ENCODE data around the gene FNDC1.

The FNDC1 gene

GRCh38 chr6:159298840-159299239 lies 129.6 kb downstream of the FNDC1 start:
- TF ChIP-seq CTCF (IDR thresholded peaks at IDR 0.05) (peak; percentile 18; the same call in 1 of the 2 replicates), ZFX (IDR thresholded peaks at IDR 0.05; ENCODE audit: borderline replicate concordance) (no peak)
- H3K27ac ChIP-seq = no peak overlapping the region

- TF ChIP-seq ZFX (IDR thresholded peaks at IDR 0.05; ENCODE audit: borderline replicate concordance) = no peak
- no peak for TF ChIP-seq CTCF (IDR thresholded peaks at IDR 0.05)
- H3K27ac ChIP-seq = no peak overlapping the region
These were observed 130.4 kb downstream of the FNDC1 start for GRCh38 chr6:159299566-159299965.

GRCh38 chr6:159301277-159301676 lies 132.1 kb downstream of the FNDC1 start:
- H3K27ac ChIP-seq = no peak overlapping the region
- TF ChIP-seq ZFX (IDR thresholded peaks at IDR 0.05; ENCODE audit: borderline replicate concordance) = no peak
- no peak for TF ChIP-seq CTCF (IDR thresholded peaks at IDR 0.05)

GRCh38 chr6:159301810-159302593 lies 132.8 kb downstream of the FNDC1 start:
- no peak for TF ChIP-seq CTCF (IDR thresholded peaks at IDR 0.05)
- TF ChIP-seq ZFX (IDR thresholded peaks at IDR 0.05; ENCODE audit: borderline replicate concordance) = no peak
- H3K27ac ChIP-seq = no peak overlapping the region

- no peak overlapping the region for H3K27ac ChIP-seq
- TF ChIP-seq CTCF (IDR thresholded peaks at IDR 0.05) (no peak), ZFX (IDR thresholded peaks at IDR 0.05; ENCODE audit: borderline replicate concordance) (no peak)
These were observed 133.4 kb downstream of the FNDC1 start for GRCh38 chr6:159302594-159302992.

GRCh38 chr6:159303159-159303558 lies 134.0 kb downstream of the FNDC1 start:
- TF ChIP-seq ZFX (IDR thresholded peaks at IDR 0.05; ENCODE audit: borderline replicate concordance) (no peak), CTCF (IDR thresholded peaks at IDR 0.05) (no peak)
- H3K27ac ChIP-seq = no peak overlapping the region

- no peak overlapping the region for H3K27ac ChIP-seq
- no peak for TF ChIP-seq CTCF (IDR thresholded peaks at IDR 0.05)
- TF ChIP-seq ZFX (IDR thresholded peaks at IDR 0.05; ENCODE audit: borderline replicate concordance) = no peak
These were observed 134.6 kb downstream of the FNDC1 start for GRCh38 chr6:159303784-159304183.
